SK-N-SH treated with all-trans-retinoic acid at 6 μM for 48 hours (cell line): ENCODE measurements around the gene DTNB.

Experiments used
- ATAC-seq: fragments of 200-7000 bp; cut with Tn5 transposase; 3 replicates; pipeline ENCODE4 v1.9.1; 2020; ENCODE audit warnings: mild to moderate bottlenecking, moderate library complexity
- ARNTL ChIP-seq: fragments of 450-650 bp; formaldehyde crosslinking; IDR thresholded peaks from 2 replicates; pipeline ENCODE4 v1.5.0; 2020; ENCODE audit warnings: low read depth, mild to moderate bottlenecking, moderate library complexity, borderline replicate concordance
- BACH2 ChIP-seq: fragments of 250-450 bp; sonication (Bioruptor Pico); IDR thresholded peaks from 2 replicates; pipeline ENCODE4 v1.9.0; 2021; ENCODE audit warnings: mild to moderate bottlenecking, borderline replicate concordance
- CSDC2 ChIP-seq: fragments of 250-450 bp; sonication (Bioruptor Pico); IDR thresholded peaks from 2 replicates; pipeline ENCODE4 v1.5.0; 2020; ENCODE audit warnings: mild to moderate bottlenecking, moderate library complexity
- ESRRG ChIP-seq: fragments of 250-450 bp; sonication (Bioruptor Pico); IDR thresholded peaks from 2 replicates; pipeline ENCODE4 v1.6.1; 2021; ENCODE audit warnings: mild to moderate bottlenecking
- ISL1 ChIP-seq: fragments of 250-450 bp; sonication (Bioruptor Pico); IDR thresholded peaks from 2 replicates; pipeline ENCODE4 v2.1.2; 2022; ENCODE audit warnings: mild to moderate bottlenecking, moderate library complexity
- PPARA ChIP-seq: fragments of 250-450 bp; sonication (Bioruptor Pico); IDR thresholded peaks from 2 replicates; pipeline ENCODE4 v1.5.0; 2020; ENCODE audit warnings: mild to moderate bottlenecking, borderline replicate concordance
- SNAI2 ChIP-seq: fragments of 250-450 bp; sonication (Bioruptor Pico); IDR thresholded peaks from 2 replicates; pipeline ENCODE4 v1.5.0; 2020; ENCODE audit warnings: mild to moderate bottlenecking, moderate library complexity
- TCF4 ChIP-seq: fragments of 250-450 bp; sonication (Bioruptor Pico); IDR thresholded peaks from 2 replicates; pipeline ENCODE4 v1.8.0; 2021; ENCODE audit warnings: mild to moderate bottlenecking, moderate library complexity, borderline replicate concordance
- TOX ChIP-seq: fragments of 250-450 bp; sonication (Bioruptor Pico); IDR thresholded peaks from 2 replicates; pipeline ENCODE4 v1.8.0; 2021; ENCODE audit warnings: mild to moderate bottlenecking, moderate library complexity, borderline replicate concordance
- ZC3H10 ChIP-seq: fragments of 250-450 bp; sonication (Bioruptor Pico); IDR thresholded peaks from 2 replicates; pipeline ENCODE4 v1.5.1; 2021; ENCODE audit warnings: mild to moderate bottlenecking, moderate library complexity
- ZFP3 ChIP-seq: fragments of 250-450 bp; sonication (Bioruptor Pico); IDR thresholded peaks from 2 replicates; pipeline ENCODE4 v1.5.0; 2020; ENCODE audit warnings: mild to moderate bottlenecking, moderate library complexity
- ZFP30 ChIP-seq: fragments of 450-650 bp; formaldehyde crosslinking; IDR thresholded peaks from 2 replicates; pipeline ENCODE4 v1.5.0; 2022; ENCODE audit warnings: mild to moderate bottlenecking, moderate library complexity
- ZNF70 ChIP-seq: fragments of 450-650 bp; formaldehyde crosslinking; IDR thresholded peaks from 2 replicates; pipeline ENCODE4 v1.5.0; 2020; ENCODE audit warnings: mild to moderate bottlenecking, moderate library complexity
- ZNF8 ChIP-seq: fragments of 450-650 bp; formaldehyde crosslinking; IDR thresholded peaks from 2 replicates; pipeline ENCODE4 v1.5.0; 2020; ENCODE audit warnings: mild to moderate bottlenecking, moderate library complexity
- TF ChIP-seq, protein P1 (sequence below): fragments of 250-450 bp; sonication (Bioruptor Pico); IDR thresholded peaks from 2 replicates; pipeline ENCODE4 v1.5.1; 2021; ENCODE audit warnings: mild to moderate bottlenecking, moderate library complexity
- TF ChIP-seq, protein P2 (sequence below): fragments of 250-450 bp; sonication (Bioruptor Pico); IDR thresholded peaks from 2 replicates; pipeline ENCODE4 v1.5.0; 2020; ENCODE audit warnings: mild to moderate bottlenecking, moderate library complexity
- TF ChIP-seq, protein P3 (sequence below): fragments of 250-450 bp; sonication (Bioruptor Pico); IDR thresholded peaks from 2 replicates; pipeline ENCODE4 v1.8.0; 2021; ENCODE audit warnings: low read depth, mild to moderate bottlenecking, moderate library complexity, borderline replicate concordance
- TF ChIP-seq, protein P4 (sequence below): fragments of 250-450 bp; sonication (Bioruptor Pico); IDR thresholded peaks from 2 replicates; pipeline ENCODE4 v1.5.1; 2020; ENCODE audit warnings: low read depth, mild to moderate bottlenecking, moderate library complexity

Gene DTNB

DNA sequence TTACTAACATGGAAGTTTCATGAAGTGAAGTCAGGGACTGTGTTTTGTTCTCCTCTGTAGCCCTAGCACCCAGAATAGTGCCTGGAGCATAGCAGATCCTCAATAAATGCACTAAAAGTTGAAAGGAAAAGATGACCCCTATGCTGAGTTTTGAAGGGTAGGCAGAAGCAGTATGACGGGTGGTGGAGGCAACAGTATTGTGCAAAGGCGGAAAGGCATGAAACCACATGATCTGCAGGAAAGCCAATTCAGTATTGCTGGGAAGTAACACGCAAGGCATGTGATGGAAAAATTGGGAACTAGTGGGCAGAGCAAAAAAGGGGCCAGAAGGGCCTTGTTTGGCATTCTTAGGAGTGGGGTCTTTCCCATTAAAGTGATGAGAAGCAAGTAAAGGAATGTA, 23.1 kb downstream of the DTNB start (continued):
- no peak for TF ChIP-seq ISL1 (CRISPR knock-in tag)

DNA sequence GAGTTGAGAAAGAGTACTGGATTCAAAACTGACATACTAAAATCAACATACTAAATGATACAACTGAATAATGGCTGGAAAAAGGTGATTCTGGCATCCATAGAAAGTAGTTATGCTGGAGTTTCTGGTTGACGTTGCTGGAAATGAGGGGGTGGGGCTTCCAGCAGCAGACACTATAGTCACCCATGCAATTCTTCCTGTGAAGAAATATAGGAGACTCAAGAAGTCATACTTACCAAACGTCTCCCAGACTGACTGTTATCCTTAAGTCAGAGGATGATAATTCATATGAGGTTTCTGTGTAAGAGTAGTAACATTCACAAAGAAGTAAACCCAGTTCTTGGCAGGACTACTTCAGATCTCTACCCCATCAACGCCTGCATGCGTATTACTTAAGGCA, 23.6 kb downstream of the DTNB start:
- TF ChIP-seq TCF4 (CRISPR knock-in tag) = no peak
- no peak for TF ChIP-seq ZC3H10 (CRISPR knock-in tag)
- ATAC-seq = no peak

DNA sequence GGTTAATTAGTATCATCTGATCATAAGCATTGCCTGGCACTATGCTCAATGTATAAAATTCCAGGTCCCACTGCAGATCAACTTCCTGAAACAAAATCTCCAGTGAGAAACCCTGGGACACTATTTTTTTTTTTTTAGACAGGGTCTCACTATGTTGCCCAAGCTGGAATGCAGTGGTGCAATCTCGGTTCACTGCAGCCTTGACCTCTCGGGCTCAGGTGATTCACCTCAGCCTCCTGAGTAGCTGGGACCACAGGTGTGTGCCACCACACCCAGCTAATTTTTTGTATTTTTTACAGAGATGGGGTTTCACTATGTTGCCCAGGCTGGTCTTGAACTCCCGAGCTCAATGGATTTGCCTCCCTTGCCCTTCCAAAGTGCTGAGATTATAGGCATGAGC, 31.1 kb downstream of the DTNB start:
- TF ChIP-seq ZNF70 (no peak), ESRRG (CRISPR knock-in tag) (no peak), ISL1 (CRISPR knock-in tag) (no peak), ZFP3 (CRISPR knock-in tag) (no peak), SNAI2 (CRISPR knock-in tag) (no peak), PPARA (CRISPR knock-in tag) (no peak), TOX (CRISPR knock-in tag) (no peak)
- TF ChIP-seq, protein P1, sequence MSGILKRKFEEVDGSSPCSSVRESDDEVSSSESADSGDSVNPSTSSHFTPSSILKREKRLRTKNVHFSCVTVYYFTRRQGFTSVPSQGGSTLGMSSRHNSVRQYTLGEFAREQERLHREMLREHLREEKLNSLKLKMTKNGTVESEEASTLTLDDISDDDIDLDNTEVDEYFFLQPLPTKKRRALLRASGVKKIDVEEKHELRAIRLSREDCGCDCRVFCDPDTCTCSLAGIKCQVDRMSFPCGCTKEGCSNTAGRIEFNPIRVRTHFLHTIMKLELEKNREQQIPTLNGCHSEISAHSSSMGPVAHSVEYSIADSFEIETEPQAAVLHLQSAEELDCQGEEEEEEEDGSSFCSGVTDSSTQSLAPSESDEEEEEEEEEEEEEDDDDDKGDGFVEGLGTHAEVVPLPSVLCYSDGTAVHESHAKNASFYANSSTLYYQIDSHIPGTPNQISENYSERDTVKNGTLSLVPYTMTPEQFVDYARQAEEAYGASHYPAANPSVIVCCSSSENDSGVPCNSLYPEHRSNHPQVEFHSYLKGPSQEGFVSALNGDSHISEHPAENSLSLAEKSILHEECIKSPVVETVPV (CRISPR knock-in tag) = no peak
- TF ChIP-seq, protein P2, sequence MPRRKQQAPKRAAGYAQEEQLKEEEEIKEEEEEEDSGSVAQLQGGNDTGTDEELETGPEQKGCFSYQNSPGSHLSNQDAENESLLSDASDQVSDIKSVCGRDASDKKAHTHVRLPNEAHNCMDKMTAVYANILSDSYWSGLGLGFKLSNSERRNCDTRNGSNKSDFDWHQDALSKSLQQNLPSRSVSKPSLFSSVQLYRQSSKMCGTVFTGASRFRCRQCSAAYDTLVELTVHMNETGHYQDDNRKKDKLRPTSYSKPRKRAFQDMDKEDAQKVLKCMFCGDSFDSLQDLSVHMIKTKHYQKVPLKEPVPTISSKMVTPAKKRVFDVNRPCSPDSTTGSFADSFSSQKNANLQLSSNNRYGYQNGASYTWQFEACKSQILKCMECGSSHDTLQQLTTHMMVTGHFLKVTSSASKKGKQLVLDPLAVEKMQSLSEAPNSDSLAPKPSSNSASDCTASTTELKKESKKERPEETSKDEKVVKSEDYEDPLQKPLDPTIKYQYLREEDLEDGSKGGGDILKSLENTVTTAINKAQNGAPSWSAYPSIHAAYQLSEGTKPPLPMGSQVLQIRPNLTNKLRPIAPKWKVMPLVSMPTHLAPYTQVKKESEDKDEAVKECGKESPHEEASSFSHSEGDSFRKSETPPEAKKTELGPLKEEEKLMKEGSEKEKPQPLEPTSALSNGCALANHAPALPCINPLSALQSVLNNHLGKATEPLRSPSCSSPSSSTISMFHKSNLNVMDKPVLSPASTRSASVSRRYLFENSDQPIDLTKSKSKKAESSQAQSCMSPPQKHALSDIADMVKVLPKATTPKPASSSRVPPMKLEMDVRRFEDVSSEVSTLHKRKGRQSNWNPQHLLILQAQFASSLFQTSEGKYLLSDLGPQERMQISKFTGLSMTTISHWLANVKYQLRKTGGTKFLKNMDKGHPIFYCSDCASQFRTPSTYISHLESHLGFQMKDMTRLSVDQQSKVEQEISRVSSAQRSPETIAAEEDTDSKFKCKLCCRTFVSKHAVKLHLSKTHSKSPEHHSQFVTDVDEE = no peak

DNA sequence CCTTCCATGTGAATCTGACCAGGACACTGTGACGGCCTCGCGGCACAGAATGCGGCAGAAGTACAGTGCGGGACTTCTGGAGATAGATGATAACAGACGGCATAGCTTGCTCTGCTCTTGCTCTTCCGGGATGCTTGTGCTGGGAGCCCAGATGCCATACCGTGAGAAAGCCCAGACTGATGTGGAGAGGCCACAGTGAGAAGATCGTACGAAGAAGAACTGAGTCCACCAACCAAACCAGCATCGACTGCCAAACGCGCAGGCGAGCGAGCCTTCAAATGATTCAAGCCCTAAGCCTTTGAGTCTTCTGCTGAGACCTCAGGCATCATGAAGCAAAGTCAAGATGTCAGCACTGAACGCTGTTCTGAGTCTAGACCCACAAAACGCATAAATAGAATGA, 33.7 kb downstream of the DTNB start:
- TF ChIP-seq CSDC2 (no peak), ESRRG (CRISPR knock-in tag) (no peak), ZFP3 (CRISPR knock-in tag) (no peak), SNAI2 (CRISPR knock-in tag) (no peak), ZNF8 (CRISPR knock-in tag) (no peak), ARNTL (CRISPR knock-in tag) (no peak), ISL1 (CRISPR knock-in tag) (no peak)
- TF ChIP-seq, protein P3, sequence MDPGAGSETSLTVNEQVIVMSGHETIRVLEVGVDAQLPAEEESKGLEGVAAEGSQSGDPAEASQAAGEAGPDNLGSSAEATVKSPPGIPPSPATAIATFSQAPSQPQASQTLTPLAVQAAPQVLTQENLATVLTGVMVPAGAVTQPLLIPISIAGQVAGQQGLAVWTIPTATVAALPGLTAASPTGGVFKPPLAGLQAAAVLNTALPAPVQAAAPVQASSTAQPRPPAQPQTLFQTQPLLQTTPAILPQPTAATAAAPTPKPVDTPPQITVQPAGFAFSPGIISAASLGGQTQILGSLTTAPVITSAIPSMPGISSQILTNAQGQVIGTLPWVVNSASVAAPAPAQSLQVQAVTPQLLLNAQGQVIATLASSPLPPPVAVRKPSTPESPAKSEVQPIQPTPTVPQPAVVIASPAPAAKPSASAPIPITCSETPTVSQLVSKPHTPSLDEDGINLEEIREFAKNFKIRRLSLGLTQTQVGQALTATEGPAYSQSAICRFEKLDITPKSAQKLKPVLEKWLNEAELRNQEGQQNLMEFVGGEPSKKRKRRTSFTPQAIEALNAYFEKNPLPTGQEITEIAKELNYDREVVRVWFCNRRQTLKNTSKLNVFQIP (CRISPR knock-in tag) = no peak
- TF ChIP-seq, protein P1 (CRISPR knock-in tag) = no peak
- TF ChIP-seq, protein P4, sequence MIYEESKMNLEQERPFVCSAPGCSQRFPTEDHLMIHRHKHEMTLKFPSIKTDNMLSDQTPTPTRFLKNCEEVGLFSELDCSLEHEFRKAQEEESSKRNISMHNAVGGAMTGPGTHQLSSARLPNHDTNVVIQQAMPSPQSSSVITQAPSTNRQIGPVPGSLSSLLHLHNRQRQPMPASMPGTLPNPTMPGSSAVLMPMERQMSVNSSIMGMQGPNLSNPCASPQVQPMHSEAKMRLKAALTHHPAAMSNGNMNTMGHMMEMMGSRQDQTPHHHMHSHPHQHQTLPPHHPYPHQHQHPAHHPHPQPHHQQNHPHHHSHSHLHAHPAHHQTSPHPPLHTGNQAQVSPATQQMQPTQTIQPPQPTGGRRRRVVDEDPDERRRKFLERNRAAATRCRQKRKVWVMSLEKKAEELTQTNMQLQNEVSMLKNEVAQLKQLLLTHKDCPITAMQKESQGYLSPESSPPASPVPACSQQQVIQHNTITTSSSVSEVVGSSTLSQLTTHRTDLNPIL (CRISPR knock-in tag) = no peak
- ATAC-seq = no peak

More for the DNA sequence above, 31.1 kb downstream of the DTNB start:
- ATAC-seq = no peak

DNA sequence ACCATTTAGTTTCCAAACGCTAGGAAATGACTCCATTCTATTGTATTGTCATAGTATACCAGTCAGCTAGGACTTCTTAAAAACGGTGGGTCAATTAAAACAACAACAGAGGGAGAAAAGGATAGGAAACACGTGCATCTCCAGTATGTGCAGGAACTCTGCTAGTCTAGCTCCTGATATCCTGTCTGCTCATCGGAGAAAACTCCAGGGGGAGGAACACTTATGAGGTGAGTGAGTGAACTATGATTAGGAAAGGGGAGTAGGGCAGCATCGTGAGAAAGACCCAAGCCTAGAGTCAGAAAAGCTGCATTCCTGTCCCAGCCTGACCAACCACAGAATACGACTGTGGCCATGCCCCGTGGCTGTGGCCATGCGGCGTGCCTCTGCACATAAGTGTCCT, 34.2 kb downstream of the DTNB start:
- ATAC-seq = no peak

More for the DNA sequence above, 34.2 kb downstream of the DTNB start:
- TF ChIP-seq ZC3H10 (CRISPR knock-in tag) (no peak), ZFP30 (CRISPR knock-in tag) (no peak), SNAI2 (CRISPR knock-in tag) (no peak), CSDC2 (no peak), ESRRG (CRISPR knock-in tag) (no peak), ZFP3 (CRISPR knock-in tag) (no peak), TOX (CRISPR knock-in tag) (no peak), BACH2 (CRISPR knock-in tag) (no peak), PPARA (CRISPR knock-in tag) (no peak)
- TF ChIP-seq, protein P1 (CRISPR knock-in tag) = no peak
- TF ChIP-seq, protein P3 (CRISPR knock-in tag) = no peak
